Endodermal cell (in vitro differentiated cells): ENCODE results near the gene FANCE. TPM values are rescaled to one million over a fixed set of nuclear protein-coding genes. Genes with fewer than 3 reads are reported as not detected.

Source experiments
- DNase-seq: peaks from one replicate; pipeline ENCODE4 v3.0.0-alpha.2; 2017
- H3K27ac ChIP-seq: 2 replicates; pipeline ENCODE4 v1.5.1; 2013; ENCODE audit warnings: mild to moderate bottlenecking, low read depth, low read length, moderate library complexity
- H3K27me3 ChIP-seq: 2 replicates; pipeline ENCODE4 v1.6.1; 2013; ENCODE audit warnings: mild to moderate bottlenecking, low read length, moderate library complexity; ENCODE audit not compliant: insufficient read depth, control insufficient read depth, poor library complexity, severe bottlenecking
- H3K36me3 ChIP-seq: 2 replicates; pipeline ENCODE4 v1.7.0; 2013; ENCODE audit warnings: mild to moderate bottlenecking, low read length, moderate library complexity; ENCODE audit not compliant: control insufficient read depth, insufficient read depth
- H3K4me1 ChIP-seq: one replicate; pipeline ENCODE4 v1.7.0; 2013; ENCODE audit warnings: low read length; ENCODE audit not compliant: control insufficient read depth, insufficient read depth
- H3K4me3 ChIP-seq: 2 replicates; pipeline ENCODE4 v1.5.1; 2013; ENCODE audit warnings: mild to moderate bottlenecking, low read length, moderate library complexity
- H3K9ac ChIP-seq: 2 replicates; pipeline ENCODE4 v1.6.1; 2013; ENCODE audit warnings: mild to moderate bottlenecking, low read length, moderate library complexity; ENCODE audit not compliant: poor library complexity, severe bottlenecking; ENCODE audit errors: extremely low read depth
- H3K9me3 ChIP-seq: 2 replicates; pipeline ENCODE4 v1.6.1; 2013; ENCODE audit warnings: mild to moderate bottlenecking, low read length, moderate library complexity; ENCODE audit not compliant: control insufficient read depth
- H3K27ac Mint-ChIP-seq: 2 replicates; pipeline ENCODE4 v1.8.0; 2020; ENCODE audit warnings: mixed read lengths
- H3K27me3 Mint-ChIP-seq: 2 replicates; pipeline ENCODE4 v1.8.0; 2021; ENCODE audit warnings: mild to moderate bottlenecking, mixed read lengths; ENCODE audit not compliant: insufficient read depth
- H3K36me3 Mint-ChIP-seq: 2 replicates; pipeline ENCODE4 v1.8.0; 2020; ENCODE audit warnings: low read depth, mixed read lengths
- H3K4me1 Mint-ChIP-seq: 2 replicates; pipeline ENCODE4 v1.8.0; 2020; ENCODE audit warnings: mixed read lengths
- H3K4me3 Mint-ChIP-seq: 2 replicates; pipeline ENCODE4 v1.8.0; 2020; ENCODE audit warnings: mild to moderate bottlenecking, moderate library complexity, mixed read lengths
- H3K9me3 Mint-ChIP-seq: 2 replicates; pipeline ENCODE4 v1.8.0; 2020; ENCODE audit warnings: mild to moderate bottlenecking, mixed read lengths
- WGBS, 2 experiments: methylation state at CpG; one replicate each; pipeline versions ENCODE4 v1.1.5 to v1.1.7; 2013; ENCODE audit warnings: missing lambda C conversion rate in 2 of 2, mixed read lengths in 1 of 2; ENCODE audit not compliant: insufficient coverage in 1 of 2, insufficient read length in 1 of 2; 5-methylcytosine and 5-hydroxymethylcytosine counted together
- total RNA-seq, 2 donors: library from RNA; stranded (reverse); fragmentation: NEBNext Ultra II Directional in 1 of 2; extraction: Animal tissue kit (Norgen Biotek cat#: 25700) in 1 of 2; gene quantifications; 2 replicates in 1 of 2; 3 replicates in 1 of 2; pipeline ENCODE4 v1.2.1, GENCODE V29; 2021
- TF ChIP-seq, protein P1 (sequence below): fragments of 200-600 bp; sonication (generic); conservative IDR thresholded peaks from 2 replicates; pipeline ENCODE4 v1.5.0; 2021; ENCODE audit warnings: antibody characterized with exemption, mild to moderate bottlenecking

FANCE gene
- total RNA-seq, 2 donors from 2014 or later, result 13.5 to 16.4 TPM

DNA sequence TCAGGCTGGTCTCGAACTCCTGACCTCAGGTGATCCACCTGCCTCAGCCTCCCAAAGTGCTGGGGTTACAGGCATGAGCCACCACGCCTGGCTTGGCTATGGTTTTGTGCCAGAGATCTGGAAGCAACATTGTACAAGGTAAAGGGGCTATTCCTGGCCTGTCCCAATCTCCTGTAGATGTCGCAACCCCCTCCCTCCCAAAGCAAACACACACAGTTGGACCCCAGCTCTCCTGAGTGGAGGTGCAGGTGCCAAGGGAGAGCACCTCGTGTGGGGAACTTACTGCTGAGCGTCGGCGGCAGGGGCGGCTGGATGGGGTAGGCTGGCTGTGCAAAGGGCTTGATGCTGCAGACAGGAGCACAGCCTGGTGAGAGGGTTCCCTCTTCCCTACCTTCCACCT is 24.9 kb downstream of the FANCE start:
- Mint-ChIP-seq H3K27me3 (no peaks in the 10 kb centered on the region), H3K4me3 (no peak overlapping the region), H3K36me3 (peaks cover 36% of the 10 kb centered on the region), H3K4me1 (peaks cover 5% of the 10 kb centered on the region), H3K9me3 (no peaks in the 10 kb centered on the region), H3K27ac (no peak overlapping the region)
- H3K27me3 ChIP-seq, result no peaks in the 10 kb centered on the region
- 92 to 97% methylated on average over 6 to 8 of the region's 8 CpGs for WGBS, 2 experiments
- H3K4me3 ChIP-seq, result no peak overlapping the region
- DNase-seq, result peak; percentile 39
- TF ChIP-seq, protein P1, sequence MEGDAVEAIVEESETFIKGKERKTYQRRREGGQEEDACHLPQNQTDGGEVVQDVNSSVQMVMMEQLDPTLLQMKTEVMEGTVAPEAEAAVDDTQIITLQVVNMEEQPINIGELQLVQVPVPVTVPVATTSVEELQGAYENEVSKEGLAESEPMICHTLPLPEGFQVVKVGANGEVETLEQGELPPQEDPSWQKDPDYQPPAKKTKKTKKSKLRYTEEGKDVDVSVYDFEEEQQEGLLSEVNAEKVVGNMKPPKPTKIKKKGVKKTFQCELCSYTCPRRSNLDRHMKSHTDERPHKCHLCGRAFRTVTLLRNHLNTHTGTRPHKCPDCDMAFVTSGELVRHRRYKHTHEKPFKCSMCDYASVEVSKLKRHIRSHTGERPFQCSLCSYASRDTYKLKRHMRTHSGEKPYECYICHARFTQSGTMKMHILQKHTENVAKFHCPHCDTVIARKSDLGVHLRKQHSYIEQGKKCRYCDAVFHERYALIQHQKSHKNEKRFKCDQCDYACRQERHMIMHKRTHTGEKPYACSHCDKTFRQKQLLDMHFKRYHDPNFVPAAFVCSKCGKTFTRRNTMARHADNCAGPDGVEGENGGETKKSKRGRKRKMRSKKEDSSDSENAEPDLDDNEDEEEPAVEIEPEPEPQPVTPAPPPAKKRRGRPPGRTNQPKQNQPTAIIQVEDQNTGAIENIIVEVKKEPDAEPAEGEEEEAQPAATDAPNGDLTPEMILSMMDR, result no peak
- no peak overlapping the region for H3K9ac ChIP-seq
- no peaks in the 10 kb centered on the region for H3K9me3 ChIP-seq
- H3K27ac ChIP-seq, result peak overlapping the region; percentile 57
- peaks cover 24% of the 10 kb centered on the region for H3K36me3 ChIP-seq
- no peaks in the 10 kb centered on the region for H3K4me1 ChIP-seq

- H3K27me3 ChIP-seq, result no peaks in the 10 kb centered on the region
- 93 to 97% methylated on average over 4 to 5 of the region's 5 CpGs for WGBS, 2 experiments
- H3K9me3 ChIP-seq, result no peaks in the 10 kb centered on the region
- no peak for DNase-seq
- no peak overlapping the region for H3K9ac ChIP-seq
- peaks cover 31% of the 10 kb centered on the region for H3K36me3 Mint-ChIP-seq
- no peak overlapping the region for H3K4me3 Mint-ChIP-seq
- H3K4me3 ChIP-seq, result no peak overlapping the region
- no peaks in the 10 kb centered on the region for H3K9me3 Mint-ChIP-seq
- no peak overlapping the region for H3K27ac Mint-ChIP-seq
- TF ChIP-seq, protein P1, result no peak
- H3K4me1 ChIP-seq, result no peaks in the 10 kb centered on the region
- no peaks in the 10 kb centered on the region for H3K27me3 Mint-ChIP-seq
- H3K4me1 Mint-ChIP-seq, result peaks cover 5% of the 10 kb centered on the region
- peak overlapping the region; percentile 57 for H3K27ac ChIP-seq
- H3K36me3 ChIP-seq, result peaks cover 18% of the 10 kb centered on the region
These were observed 25.5 kb downstream of the FANCE start for GRCh38 chr6:35477551-35478179.

DNA sequence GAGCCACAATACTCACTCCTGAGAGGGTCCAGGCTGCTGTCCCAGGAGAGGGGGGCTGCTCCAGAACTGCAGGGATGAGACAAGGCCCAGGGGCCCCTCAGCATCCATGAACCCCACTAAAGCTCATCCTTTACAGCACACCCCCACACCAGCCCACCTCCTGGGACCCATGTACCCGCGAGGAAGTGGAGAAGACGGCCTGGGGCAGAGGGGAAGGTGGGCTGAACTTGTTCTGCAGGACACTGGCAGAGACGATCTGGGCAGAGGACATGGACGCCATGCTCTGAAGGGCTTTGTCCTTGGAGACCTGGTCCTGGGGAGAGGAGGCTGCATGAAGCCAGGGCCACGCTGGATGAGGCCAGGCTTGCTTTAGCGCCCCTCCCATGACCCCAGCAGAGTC is 26.1 kb downstream of the FANCE start:
- Mint-ChIP-seq H3K4me1 (peaks cover 5% of the 10 kb centered on the region), H3K4me3 (no peak overlapping the region), H3K27ac (no peak overlapping the region), H3K36me3 (peaks cover 37% of the 10 kb centered on the region), H3K9me3 (no peaks in the 10 kb centered on the region), H3K27me3 (no peaks in the 10 kb centered on the region)
- Histone ChIP-seq H3K9ac (no peak overlapping the region), H3K27ac (no peak overlapping the region), H3K9me3 (no peaks in the 10 kb centered on the region), H3K4me1 (no peaks in the 10 kb centered on the region), H3K27me3 (no peaks in the 10 kb centered on the region), H3K36me3 (peaks cover 12% of the 10 kb centered on the region), H3K4me3 (no peak overlapping the region)
- DNase-seq, result no peak
- 96 to 100% methylated on average over 5 to 7 of the region's 7 CpGs for WGBS, 2 experiments
- TF ChIP-seq, protein P1, result no peak
